Stomach smooth muscle (tissue), 2 donors: ENCODE results near the gene TCF4.

Experiments
- H3K27ac ChIP-seq: one replicate; pipeline ENCODE4 v1.7.0; 2013; ENCODE audit warnings: mild to moderate bottlenecking, low read length, inconsistent platforms
- H3K27me3 ChIP-seq, 2 donors: one replicate each; pipeline ENCODE4 v1.7.0; 2013; ENCODE audit warnings: low read length in 2 of 2; ENCODE audit not compliant: insufficient read depth in 2 of 2, control insufficient read depth in 1 of 2
- H3K36me3 ChIP-seq, 2 donors: one replicate each; pipeline ENCODE4 v1.7.0; 2013; ENCODE audit warnings: low read length in 2 of 2; ENCODE audit not compliant: control insufficient read depth in 2 of 2, insufficient read depth in 2 of 2
- H3K4me1 ChIP-seq: one replicate; pipeline ENCODE4 v1.7.0; 2013; ENCODE audit warnings: low read length; ENCODE audit not compliant: control insufficient read depth, insufficient read depth
- H3K4me3 ChIP-seq, 2 donors: one replicate each; pipeline ENCODE4 v1.7.0; 2013; ENCODE audit warnings: low read length in 2 of 2
- H3K9ac ChIP-seq, 2 donors: one replicate each; pipeline ENCODE4 v1.7.0; 2013; ENCODE audit warnings: low read length in 2 of 2, mild to moderate bottlenecking in 1 of 2
- H3K9me3 ChIP-seq, 2 donors: one replicate each; pipeline ENCODE4 v1.7.0; 2013; ENCODE audit warnings: low read length in 2 of 2; ENCODE audit not compliant: control insufficient read depth in 2 of 2
- donor health status: healthy.
- donor health status: Pancreatic carcinoma.

TCF4 gene

GRCh38 chr18:55503167-55503820, 84.7 kb downstream of the TCF4 start:
- H3K9ac ChIP-seq: no peak overlapping the region
- H3K4me3 ChIP-seq: no peak overlapping the region
- no peak overlapping the region for H3K27ac ChIP-seq
- no peaks in the 10 kb centered on the region for H3K9me3 ChIP-seq
- no peaks in the 10 kb centered on the region for H3K27me3 ChIP-seq
- no peaks in the 10 kb centered on the region for H3K4me1 ChIP-seq
- no peaks in the 10 kb centered on the region for H3K36me3 ChIP-seq

GRCh38 chr18:55501982-55502710, 85.8 kb downstream of the TCF4 start:
- Histone ChIP-seq H3K9ac (no peak overlapping the region), H3K27me3 (no peaks in the 10 kb centered on the region), H3K4me1 (no peaks in the 10 kb centered on the region), H3K4me3 (no peak overlapping the region), H3K9me3 (no peaks in the 10 kb centered on the region), H3K36me3 (no peaks in the 10 kb centered on the region), H3K27ac (no peak overlapping the region)

- H3K9me3 ChIP-seq: no peaks in the 10 kb centered on the region
- no peaks in the 10 kb centered on the region for H3K4me1 ChIP-seq
- no peak overlapping the region for H3K27ac ChIP-seq
- no peak overlapping the region for H3K9ac ChIP-seq
- H3K36me3 ChIP-seq: no peaks in the 10 kb centered on the region
- H3K4me3 ChIP-seq: no peak overlapping the region
- no peaks in the 10 kb centered on the region for H3K27me3 ChIP-seq
These were observed 86.4 kb downstream of the TCF4 start for GRCh38 chr18:55501579-55501978.

- H3K27ac ChIP-seq: no peak overlapping the region
These were observed 87.5 kb downstream of the TCF4 start for GRCh38 chr18:55500316-55501086.

GRCh38 chr18:55499526-55499925, 88.5 kb downstream of the TCF4 start:
- Histone ChIP-seq H3K27ac (no peak overlapping the region), H3K4me3 (no peak overlapping the region), H3K9me3 (no peaks in the 10 kb centered on the region), H3K27me3 (no peaks in the 10 kb centered on the region), H3K4me1 (no peaks in the 10 kb centered on the region), H3K36me3 (no peaks in the 10 kb centered on the region), H3K9ac (no peak overlapping the region)

More at GRCh38 chr18:55500316-55501086, 87.5 kb downstream of the TCF4 start:
- H3K27me3 ChIP-seq: no peaks in the 10 kb centered on the region
- H3K36me3 ChIP-seq: no peaks in the 10 kb centered on the region
- H3K4me3 ChIP-seq: no peak overlapping the region
- no peak overlapping the region for H3K9ac ChIP-seq
- no peaks in the 10 kb centered on the region for H3K4me1 ChIP-seq
- H3K9me3 ChIP-seq: no peaks in the 10 kb centered on the region

GRCh38 chr18:55497825-55498403, 90.1 kb downstream of the TCF4 start:
- no peak overlapping the region for H3K4me3 ChIP-seq

GRCh38 chr18:55494899-55495298, 93.1 kb downstream of the TCF4 start:
- Histone ChIP-seq H3K4me3 (no peak overlapping the region), H3K9ac (no peak overlapping the region), H3K27ac (no peak overlapping the region), H3K27me3 (no peaks in the 10 kb centered on the region), H3K4me1 (no peaks in the 10 kb centered on the region), H3K9me3 (no peaks in the 10 kb centered on the region), H3K36me3 (no peaks in the 10 kb centered on the region)

More at GRCh38 chr18:55497825-55498403, 90.1 kb downstream of the TCF4 start:
- no peak overlapping the region for H3K9ac ChIP-seq
- no peaks in the 10 kb centered on the region for H3K36me3 ChIP-seq
- no peaks in the 10 kb centered on the region for H3K4me1 ChIP-seq
- no peaks in the 10 kb centered on the region for H3K27me3 ChIP-seq
- no peaks in the 10 kb centered on the region for H3K9me3 ChIP-seq
- no peak overlapping the region for H3K27ac ChIP-seq

- Histone ChIP-seq H3K9ac (no peak overlapping the region), H3K36me3 (no peaks in the 10 kb centered on the region), H3K9me3 (no peaks in the 10 kb centered on the region), H3K27ac (no peak overlapping the region), H3K4me1 (no peaks in the 10 kb centered on the region), H3K4me3 (no peak overlapping the region), H3K27me3 (no peaks in the 10 kb centered on the region)
These were observed 93.6 kb downstream of the TCF4 start for GRCh38 chr18:55494441-55494840.

- H3K9ac ChIP-seq: no peak overlapping the region
- no peaks in the 10 kb centered on the region for H3K4me1 ChIP-seq
- H3K9me3 ChIP-seq: no peaks in the 10 kb centered on the region
- no peak overlapping the region for H3K4me3 ChIP-seq
- no peaks in the 10 kb centered on the region for H3K27me3 ChIP-seq
- H3K36me3 ChIP-seq: no peaks in the 10 kb centered on the region
- H3K27ac ChIP-seq: no peak overlapping the region
These were observed 96.4 kb downstream of the TCF4 start for GRCh38 chr18:55491616-55492015.

GRCh38 chr18:55489034-55489986, 98.7 kb downstream of the TCF4 start:
- H3K4me1 ChIP-seq: no peaks in the 10 kb centered on the region
- H3K9ac ChIP-seq: no peak overlapping the region
- H3K9me3 ChIP-seq: no peaks in the 10 kb centered on the region
- H3K27me3 ChIP-seq: no peaks in the 10 kb centered on the region
- H3K36me3 ChIP-seq: no peaks in the 10 kb centered on the region
- no peak overlapping the region for H3K27ac ChIP-seq
- H3K4me3 ChIP-seq: no peak overlapping the region
